SKM-1 (cell line): ENCODE measurements around the gene WDR72.
"Not testable (repeated sequence)": the region's sequence is repeated elsewhere in the genome, so short reads cannot be mapped to it uniquely, and the experiment has no call there.

Experiments used
- DNase-seq: peaks from one replicate; lab custom pipeline; 2025; ENCODE audit not compliant: unreplicated experiment; lab: John Stamatoyannopoulos, UW

WDR72 gene

DNA sequence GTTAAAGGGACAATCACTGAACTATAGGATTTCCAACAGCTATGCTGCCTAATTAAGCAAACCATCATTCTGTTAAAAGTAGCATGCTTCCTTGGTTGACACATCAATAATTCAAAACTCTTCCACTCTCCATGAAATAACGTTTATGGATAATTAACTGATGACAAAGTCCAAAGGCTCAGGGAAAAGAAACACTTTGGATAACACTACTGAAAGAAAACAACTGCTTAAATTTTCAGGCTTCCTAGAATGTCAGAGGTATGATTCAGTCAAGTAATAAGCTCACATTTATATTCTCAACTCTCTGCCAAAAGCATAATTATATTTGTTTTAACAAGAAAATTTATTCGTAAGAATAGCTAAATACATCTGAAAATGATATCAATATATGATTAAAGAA is 49.6 kb downstream of the WDR72 start:
- no peak for DNase-seq

DNA sequence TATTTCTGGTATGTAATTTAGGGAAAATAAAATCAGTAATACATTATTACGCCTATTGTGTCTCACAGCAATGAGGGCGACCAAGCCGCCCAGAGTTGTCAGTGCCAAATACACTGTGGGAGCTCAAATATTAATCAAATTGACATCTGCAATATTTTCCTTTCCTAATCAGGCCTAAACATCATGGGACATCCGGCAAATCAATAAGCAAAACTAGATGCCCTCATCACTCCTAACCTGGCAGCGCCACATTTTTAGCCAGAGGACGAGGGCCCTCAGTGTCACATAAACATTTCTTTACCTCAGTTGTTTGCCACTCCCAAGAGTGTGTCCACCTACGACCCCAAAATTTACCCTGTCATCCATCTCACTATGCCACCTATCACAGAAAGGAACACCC is 64.1 kb downstream of the WDR72 start:
- DNase-seq: no peak

DNA sequence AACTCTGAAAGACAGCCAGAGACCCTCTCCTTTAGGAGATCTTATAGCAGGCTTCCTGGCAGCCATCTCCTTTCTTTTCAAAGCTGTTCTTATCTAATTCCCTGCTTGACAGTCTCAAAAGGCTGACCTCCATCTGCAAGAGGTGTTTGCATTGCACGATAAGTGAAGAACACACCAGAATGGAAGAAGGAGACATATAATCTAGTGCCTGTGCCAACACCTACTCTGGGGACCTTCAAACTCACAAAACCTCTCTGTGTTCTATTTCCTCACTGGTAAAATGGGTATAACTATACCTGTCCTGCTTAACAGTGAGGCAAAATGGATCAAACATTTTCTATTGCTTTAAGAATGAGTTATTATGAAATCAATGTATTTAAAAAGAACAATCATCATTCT is 65.0 kb downstream of the WDR72 start:
- DNase-seq: no peak

DNA sequence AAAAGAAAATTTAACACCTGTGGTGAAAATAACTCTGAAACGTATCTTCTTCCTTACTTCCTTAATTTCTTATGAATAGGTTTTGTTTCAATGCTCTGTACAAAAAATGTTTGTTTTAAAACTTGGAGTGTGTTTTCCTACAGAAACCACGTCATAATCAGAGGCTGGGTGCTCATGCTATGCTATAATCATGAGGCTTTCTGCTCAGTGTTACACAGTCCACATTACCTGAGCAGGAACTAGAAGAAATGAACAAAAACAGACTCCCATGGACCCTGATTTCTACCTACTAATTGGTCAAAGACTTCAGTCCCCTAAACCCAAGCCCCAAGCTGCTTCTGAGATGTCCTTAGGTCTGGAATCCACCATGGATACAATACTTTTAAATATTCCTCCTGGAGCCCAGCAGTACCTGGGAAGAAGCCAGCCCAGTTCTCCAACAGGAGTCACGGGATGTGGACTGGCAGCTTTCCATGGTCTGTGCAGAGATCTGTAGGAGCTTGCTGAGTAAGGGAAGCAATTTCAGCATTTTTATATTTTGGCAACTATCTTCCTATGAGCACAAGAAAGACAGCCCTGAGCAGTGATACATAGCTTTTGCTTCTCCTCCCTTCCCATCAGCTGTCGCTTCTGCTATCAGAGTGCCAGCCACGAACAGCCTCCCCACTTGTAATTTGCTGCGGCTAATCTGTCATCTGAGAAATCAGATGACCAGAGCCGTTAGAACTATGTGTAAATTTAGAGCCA is 65.6 kb downstream of the WDR72 start:
- no peak for DNase-seq

DNA sequence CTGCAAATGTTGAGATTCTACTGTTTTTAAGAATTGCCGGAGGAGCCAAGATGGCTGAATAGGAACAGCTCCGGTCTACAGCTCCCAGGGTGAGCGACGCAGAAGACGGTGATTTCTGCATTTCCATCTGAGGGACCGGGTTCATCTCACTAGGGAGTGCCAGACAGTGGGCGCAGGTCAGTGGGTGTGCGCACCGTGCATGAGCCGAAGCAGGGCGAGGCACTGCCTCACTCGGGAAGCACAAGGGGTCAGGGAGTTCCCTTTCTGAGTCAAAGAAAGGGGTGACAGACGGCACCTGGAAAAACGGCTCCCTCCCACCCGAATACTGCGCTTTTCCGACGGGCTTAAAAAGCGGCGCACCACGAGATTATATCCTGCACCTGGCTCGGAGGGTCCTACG is 75.3 kb downstream of the WDR72 start:
- DNase-seq: not testable (repeated sequence)

DNA sequence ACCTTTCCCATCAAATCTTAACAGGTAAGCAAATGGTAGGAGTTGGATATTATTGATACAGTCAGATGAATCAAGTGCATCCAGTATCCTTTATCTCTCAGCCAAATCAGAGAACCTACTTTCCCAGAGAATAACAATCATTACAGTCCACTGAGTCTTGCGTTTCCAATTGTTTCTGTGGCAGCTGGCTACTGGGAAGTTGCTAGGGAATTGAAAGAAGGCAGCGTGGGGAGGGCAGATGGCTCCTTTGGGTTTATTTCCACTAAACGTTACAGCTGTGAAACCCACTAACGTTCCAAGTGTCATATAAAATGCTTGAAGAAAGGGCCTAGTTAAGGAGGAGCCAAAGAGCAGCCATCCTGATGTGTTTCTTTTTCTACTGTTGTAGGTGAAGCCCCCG is 78.4 kb downstream of the WDR72 start:
- DNase-seq: no peak

DNA sequence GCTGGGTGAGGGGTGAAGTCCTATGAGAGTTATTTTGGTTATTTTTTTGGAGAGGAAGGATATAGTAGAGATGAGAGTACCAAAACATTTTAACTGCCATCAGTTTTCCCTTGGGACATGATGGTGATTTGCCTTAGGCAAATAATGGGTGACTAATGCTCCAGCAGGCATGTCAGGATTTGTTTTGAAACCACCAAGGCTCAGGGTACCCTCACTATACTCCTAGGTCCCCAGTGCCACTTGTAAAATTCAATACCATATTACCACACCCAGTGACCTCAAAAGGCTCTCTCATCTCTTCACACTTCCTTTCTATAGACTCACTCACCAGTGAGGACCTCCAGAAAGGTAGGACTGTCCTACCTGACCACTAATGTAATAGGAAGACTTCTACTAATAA is 83.6 kb downstream of the WDR72 start:
- no peak for DNase-seq

DNA sequence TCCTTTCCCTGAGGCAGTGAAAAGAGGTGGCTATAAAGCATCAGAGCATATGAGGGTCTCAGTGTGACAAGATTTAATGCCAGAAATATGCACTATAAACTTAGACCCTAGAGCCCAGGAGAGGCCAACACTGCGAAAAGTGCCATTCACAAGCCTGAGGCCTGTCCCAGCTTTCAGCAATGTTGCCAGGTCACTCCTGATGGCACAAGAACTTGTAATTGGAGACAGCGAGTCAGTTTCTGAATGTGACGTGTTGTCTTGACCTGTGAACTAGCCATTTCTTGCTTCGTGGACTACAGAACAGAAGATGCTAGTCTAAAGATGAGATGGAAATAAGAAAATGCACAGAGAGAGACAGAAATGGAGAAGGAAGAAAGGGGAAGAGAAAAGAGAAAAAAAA is 87.9 kb downstream of the WDR72 start:
- DNase-seq: no peak

DNA sequence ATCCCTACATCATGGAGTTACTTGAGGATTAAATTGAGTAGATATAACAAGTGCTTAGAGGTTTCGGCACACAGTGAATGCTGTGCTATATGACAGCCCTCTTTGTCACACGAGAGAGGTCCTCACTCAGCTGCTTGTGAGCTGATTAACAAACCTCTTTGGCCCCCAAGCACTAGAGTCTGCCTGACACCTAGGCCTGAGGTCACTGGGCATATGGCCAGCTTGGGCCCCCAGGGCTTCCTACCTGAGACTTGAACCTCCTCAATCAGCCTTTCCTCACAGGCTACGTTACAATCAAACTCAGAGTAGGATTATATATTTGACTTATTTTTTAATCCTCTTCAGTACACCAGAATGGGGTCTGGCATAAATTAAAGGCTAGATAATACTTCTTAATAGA is 88.8 kb downstream of the WDR72 start:
- DNase-seq: no peak

DNA sequence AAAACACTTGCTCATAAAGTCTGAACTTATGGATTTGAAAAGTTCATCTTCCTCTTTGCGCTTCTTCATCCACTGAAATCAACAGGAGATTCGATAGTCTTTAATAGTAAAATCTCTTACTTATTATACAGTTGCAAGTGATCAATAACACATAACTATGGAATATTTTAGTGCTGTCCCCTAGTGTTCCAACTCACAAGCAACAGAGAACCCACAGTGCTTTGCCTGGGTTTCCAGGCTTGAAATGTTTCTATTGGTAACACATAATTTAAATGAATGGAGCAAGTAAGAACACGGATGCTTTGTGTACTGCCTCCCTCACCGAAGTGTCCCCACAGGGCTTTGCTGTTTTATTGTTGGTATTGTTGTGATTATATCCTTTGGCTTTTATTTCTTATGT is 93.5 kb downstream of the WDR72 start:
- no peak for DNase-seq

DNA sequence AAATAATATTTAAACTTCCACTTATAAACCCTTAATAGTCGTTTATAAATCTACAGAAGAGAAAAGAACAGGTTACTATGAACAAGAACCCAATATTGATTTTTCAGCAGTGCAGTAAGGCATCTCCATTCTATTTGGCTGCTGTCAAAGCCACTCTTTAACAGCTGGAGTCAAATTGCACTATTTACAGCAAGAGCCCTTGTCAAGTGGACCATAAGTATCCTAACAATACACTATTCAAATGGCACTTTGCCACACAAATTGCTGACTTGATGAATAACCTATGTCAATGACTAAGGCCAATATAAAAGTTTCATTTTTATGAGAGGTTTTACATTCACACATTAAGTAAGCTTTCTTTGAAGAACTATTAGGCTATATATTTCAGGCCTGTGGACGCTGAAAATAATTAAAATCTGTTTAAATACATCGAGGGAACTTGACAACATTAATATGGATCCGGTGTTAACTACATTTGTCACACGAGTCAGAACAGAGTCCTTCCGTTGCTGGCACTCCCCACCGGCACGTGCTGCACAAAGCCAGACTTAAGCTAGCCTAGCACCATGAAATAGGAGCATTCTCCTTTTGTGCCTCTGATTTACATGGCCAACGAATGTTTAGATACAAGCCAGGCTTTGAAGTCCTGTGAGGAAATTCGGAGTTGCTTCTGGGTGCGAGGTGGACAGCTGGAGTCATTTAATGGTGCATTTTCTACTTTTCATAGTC is 100.5 kb downstream of the WDR72 start:
- no peak for DNase-seq

DNA sequence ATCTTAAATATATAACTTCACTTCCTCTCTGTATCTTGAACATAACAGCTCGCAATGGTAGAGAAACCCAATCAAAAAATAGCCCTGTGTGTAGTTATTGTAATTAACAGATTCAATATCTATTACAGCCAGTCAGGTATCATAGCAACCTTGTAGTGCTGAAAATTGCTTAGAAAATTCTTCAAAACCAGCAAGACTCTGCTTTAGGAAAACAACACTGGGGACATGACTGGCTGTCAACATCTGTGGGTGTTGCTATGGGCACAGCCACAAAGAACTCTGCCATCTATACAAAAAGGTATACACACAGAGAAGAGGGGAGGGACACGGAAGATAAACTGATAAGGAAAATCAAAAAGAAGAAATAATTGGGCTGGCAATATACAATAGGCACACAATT is 101.2 kb downstream of the WDR72 start:
- DNase-seq: no peak

DNA sequence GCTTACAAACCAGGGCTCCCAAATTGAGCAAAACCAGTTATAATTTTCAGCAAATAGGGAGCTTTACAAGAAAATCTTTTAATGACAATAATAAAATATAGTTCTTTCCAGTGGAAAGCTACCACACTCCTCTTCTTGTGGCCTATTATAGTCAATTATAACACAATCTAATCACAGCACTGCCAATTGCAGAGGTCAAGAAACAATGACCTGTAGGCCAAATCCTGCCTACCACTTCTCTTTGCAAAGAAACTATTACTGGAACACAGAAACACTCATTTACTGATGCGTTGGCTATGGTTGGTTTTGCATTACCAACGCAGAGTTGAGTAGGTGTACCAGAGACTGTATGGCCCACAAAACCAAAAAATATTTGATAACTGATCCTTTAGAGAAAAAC is 110.5 kb downstream of the WDR72 start:
- DNase-seq: no peak

DNA sequence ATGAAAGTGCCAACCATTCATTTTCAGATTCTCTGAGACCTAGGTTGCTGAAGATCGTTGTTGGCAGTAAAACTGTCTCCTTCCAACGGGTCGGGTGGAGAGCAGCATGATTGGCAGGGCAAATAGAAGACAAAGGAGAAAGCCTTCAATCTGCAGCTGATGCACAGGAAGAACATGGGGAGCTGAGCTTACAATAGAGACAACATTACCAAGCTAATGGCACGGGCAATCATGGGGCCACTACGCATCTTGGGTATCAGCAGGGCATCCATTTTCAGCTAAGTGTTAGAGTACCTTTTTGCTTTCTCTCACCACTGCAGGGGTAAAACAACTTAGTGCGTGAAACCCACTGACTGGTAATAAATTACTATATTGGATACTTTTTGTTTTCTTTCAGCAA is 114.8 kb downstream of the WDR72 start:
- no peak for DNase-seq

DNA sequence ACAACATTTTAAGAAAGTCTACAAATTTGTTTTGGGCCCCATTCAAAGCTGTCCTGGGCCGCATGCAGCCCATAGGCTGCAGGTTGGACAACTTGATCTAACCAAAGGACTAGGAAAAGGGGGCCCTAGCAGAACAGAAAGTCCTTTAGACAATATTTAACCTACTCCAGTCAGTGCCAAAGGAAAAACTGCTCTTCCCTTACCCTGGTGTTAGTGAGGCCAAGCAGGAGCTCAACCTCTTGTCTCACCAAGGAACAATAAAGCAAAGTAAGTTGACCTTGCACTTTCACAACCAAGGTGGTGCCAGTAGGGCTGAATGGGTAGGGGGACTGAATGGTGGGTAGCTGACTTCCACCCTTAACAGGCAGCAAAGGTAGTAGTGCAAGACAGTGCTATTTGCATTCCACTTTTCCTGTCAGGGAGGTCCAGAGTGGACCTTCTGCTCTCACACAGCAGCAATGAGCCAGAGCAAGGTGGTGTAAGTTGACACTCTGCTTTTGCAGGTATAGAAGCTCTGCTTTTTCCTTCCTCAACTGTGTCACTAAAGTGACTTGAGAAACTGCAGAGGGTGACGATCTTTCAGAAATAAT is 124.9 kb downstream of the WDR72 start:
- DNase-seq: no peak

DNA sequence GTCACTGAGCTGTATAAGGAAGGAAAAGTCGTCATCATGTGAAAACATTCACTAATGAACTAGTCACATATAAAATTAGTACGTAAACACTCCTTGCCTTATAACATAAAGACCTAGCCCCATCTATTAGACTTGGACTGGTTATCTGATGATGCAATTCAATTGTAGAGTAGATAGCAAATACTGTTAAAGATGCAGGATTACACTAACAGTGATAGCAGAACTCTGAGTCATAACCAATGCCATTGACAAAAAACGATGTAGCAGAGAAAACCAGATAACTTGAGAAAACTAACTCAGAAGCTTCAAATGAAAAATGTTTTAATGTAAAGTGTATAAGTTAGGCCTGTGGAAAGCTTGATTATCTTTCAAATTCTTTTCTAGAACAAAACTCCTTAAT is 132.2 kb downstream of the WDR72 start:
- DNase-seq: no peak

DNA sequence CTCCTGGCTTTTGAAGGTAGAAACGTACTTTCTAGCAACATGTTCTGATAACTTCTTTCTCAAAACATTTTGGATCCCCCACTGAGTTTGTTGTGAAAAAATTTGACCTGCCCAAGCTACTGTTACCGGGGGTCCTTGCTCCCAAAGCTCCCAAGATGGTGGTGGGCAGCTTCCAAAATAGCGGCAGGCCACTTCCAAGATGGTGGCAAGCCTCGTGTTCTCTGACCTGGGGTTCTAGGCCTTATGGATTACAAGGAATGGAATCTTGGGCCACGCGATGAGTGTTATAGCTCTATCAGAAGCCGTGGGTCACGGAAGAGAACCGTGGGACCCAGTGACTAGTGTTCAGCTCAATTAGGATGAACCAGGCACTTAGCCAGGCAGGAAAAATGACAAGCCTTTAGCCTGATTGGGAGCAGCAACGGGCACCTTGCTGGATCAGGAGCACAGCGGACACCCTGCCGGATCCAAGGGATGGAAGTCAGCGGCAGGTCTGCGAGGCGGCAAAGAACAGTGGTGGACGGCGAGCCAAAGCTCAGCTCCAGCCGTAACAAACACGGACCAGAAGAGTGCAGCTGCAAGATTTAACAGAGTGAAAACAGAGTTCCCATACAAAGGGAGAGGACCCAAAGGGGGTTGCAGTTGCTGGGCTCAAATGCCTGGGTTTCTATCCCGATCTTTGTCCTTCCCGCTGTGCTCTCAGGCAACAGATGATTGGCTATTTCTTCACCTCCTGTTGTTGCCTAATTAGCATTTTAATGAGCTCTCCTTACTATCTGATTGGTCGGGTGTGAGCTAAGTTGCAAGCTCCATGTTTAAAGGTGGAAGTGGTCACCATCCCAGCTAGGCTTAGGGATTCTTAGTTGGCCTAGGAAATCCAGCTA is 133.3 kb downstream of the WDR72 start:
- no peak for DNase-seq

DNA sequence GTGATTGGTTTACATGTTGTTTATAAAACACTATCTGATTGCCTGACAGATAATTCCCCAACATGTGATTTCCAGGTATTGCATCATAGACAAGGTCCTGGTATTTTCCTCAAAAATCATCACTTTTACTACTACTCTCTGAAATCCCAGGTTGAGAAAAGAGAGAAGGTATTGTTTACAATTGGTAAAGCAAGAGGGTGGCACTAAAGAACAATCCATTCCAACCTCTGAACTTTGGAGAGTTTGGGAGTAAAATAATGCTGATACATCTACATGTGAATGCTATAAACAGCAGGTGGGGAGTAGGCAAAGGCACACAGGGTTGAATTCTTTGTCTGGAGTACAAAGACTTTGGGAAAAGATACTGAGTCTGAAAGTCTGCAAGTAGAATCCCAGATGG is 134.2 kb downstream of the WDR72 start:
- DNase-seq: no peak

DNA sequence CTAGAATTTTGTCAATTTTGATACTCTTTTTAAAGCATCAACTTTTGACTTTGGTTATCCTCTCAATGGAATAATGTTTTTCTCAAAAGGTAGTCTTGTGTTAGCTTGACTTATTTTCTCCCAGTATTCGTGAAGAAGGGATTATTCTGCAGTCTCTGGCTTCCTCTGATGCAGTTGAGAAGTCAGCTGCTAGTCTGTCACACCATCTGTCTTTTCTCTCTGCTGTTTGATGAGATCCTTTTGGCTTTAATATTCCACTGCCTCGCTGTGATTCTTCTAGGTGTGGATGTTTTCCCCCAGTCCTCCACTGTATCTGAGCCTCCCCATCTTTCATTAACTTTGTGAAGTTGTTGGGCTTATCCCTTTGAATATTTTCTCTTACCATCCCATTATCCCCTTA is 141.0 kb downstream of the WDR72 start:
- DNase-seq: no peak

DNA sequence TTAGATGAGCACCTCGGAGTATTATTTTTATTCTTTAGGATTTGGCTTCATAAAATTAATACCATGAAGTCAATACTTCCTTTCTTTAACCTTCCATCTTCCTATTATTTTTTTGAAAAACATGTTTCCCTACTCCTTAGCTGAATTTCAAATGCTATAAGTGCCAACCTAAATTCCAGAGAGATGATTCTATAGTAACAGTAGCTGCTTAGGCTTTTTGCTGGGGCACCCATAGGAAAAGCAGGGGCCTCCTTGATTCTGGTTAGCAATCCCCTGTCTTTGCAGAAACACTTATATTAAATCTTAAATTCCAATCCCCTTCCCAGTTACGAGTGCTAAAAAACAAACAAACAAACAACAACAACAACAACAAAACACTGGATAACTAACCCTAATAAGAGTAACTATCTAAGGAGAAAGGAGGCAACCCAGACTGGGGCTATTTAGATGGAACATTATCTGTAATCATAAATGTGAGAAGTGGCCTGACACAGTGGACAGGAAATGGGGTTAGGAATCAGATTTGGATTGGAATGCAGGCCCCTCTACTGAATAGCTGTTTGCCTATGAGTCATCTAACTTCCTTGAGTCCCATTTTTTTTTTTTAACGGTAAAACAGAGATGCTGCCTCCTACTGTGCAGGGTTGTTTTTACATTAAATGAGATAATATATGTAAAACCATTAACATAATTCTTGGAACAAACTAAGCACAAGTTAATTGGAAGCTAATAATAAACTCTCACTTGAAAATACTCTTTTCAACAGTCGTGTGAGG is 148.1 kb downstream of the WDR72 start:
- DNase-seq: no peak

DNA sequence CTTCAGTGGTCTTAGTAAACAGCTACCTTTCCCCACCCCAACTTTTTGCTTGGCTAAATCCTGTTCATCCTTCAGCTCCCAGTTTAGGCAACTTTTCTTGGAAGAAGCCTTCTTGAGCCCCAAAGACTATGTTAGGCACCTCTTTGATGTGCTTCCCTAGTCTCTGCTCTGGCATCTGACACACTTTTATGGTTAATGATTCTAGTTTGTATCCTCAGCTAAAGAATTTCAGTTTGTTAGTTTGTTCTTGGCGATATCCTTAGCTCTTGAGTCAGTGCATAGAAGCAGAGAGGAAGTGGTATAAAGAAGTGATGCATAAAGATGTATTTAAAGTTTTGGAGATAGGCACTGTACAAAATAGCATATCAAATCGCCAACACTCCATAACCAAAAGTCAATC is 168.4 kb downstream of the WDR72 start:
- DNase-seq: no peak
